SIG-M5 (cell line): ENCODE measurements around the gene CRIM1.
"Not testable (repeated sequence)": the region's sequence is repeated elsewhere in the genome, so short reads cannot be mapped to it uniquely, and the experiment has no call there.

Experiments
- DNase-seq: peaks from one replicate; lab custom pipeline; 2025; lab: John Stamatoyannopoulos, UW

Gene CRIM1

GRCh38 chr2:36351736-36352349, 3.7 kb upstream of the CRIM1 start:
- DNase-seq: no peak

DNA sequence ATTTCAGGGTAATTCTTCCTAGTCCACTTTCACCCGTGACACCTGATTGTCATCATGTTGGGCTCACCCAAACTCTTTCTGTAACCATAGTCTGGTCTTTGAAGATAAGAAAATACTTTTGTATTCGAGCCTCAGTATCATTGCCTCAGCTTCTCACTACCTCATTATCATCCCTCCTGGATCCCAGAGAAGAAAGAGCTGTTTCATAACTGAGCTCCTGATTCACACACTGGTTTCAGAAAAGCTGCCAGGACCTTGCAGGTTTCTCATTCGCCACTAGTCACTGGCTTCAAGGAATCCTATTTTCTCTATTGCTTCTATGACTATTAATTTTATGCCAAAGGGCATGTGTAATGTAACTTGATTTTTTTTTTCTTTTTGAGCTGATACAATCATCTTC, 2.9 kb upstream of the CRIM1 start:
- DNase-seq: no peak

GRCh38 chr2:36354811-36355150, 797 bp upstream of the CRIM1 start:
- DNase-seq: no peak

DNA sequence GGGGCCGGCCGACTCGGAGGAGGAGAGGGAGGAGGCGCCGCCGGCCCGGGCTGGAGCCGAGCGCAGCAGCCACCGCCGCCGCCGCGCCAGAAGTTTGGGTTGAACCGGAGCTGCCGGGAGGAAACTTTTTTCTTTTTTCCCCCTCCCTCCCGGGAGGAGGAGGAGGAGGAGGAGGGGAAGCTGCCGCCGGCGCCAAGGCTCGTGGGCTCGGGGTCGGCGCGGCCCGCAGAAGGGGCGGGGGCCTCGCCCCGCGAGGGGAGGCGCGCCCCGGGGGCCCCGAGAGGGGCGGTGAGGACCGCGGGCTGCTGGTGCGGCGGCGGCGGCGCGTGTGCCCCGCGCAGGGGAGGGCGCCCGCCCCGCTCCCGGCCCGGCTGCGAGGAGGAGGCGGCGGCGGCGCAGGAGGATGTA, 316 bp downstream of the CRIM1 start:
- no peak for DNase-seq

DNA sequence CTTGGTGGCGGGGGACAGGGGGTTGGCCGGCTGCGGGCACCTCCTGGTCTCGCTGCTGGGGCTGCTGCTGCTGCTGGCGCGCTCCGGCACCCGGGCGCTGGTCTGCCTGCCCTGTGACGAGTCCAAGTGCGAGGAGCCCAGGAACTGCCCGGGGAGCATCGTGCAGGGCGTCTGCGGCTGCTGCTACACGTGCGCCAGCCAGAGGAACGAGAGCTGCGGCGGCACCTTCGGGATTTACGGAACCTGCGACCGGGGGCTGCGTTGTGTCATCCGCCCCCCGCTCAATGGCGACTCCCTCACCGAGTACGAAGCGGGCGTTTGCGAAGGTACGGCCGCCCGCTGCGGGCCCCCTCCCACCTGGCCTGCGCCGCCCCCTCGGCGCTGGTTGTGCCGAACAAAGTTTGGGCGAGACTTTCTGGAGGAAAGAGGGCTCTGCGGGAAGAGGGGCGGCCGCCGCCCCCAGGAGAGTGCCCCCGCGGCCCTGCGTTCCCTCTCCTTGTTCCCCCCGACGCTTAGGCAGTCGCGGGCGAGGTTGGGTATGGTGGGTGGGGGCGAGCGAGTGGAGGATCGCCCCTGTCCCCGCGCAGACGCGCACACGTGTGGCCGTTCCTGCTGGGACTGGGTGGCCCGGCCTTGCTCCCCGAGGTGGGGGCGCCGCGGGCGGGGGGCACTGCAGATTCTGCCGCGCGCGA, 866 bp downstream of the CRIM1 start:
- no peak for DNase-seq

DNA sequence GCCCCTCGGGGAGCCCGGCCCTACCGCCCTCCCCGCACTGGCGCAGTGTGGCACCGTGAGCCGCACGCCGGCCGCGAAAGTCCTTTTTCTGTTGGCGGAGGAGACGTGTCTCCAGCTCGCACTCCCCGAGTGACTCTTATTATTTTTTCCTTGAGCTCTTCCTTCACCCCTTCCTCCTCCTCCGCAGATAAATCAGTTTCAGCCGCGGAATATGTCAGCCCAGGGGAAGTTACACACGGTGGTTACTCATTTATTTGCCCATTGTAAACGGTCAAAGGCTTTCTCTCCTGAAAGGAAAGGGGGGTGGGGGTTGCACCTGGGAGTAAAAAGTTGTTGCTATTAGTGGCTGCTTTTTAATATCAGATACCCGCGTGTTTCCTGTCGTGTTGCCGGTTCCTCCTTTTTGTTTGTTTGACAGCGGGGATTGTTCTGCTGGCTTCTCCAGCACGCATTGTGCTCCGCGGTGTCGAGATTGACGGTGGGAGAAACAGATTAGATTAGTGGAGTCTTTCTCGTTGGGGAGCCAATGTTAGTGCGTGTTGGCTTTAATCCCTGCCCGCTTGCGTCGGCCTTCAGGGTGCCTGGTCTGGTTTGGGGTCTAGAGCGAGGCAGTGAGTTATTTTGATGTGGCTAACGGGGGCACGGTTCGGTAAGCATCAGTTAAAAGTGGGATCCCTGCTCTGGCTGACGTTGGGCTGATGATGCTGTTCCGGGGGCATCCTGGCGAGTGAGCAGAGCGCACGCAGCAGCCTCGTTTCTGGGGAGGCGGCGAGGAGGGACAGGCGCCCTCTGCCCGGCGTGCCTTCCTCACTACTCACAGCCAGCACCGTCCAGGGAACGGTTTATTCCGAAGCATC, 1.6 kb downstream of the CRIM1 start:
- no peak for DNase-seq

DNA sequence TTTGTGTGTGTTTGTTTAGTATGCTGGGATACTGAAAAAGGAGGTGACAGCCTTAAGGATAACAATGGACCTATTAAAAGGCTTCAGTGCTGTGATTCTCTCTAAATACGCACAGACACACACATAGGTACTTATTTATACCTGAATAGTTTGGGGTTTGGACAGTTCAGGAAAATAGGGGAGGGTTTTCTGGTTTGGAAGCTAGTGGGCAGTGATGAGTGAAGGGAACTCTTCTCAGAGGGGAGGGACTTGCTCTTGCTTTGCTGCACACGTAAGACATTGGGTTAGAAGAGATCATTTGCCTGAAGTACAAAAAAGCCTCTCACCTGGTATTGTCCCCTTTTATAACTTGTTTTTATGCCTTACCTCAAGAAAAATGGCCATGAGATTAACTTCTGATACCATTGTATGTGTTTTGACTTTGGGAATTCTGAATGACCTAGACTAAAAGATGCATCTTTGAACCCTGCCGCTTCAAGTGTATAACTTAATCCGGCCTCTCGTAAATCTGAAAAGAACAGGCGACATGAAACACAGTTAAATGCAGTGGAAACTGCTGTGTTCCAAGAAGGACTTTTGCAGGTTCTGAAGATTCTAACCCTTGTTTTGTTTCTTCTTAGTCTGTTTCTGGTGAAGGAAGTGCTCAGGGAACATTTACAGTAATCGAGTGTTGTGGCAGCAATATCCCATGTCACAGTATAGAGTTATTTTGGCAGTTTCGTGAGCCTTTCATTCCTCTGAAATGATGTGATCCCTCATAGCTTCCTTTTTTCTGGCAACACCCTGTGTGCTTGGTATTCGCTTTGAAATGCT, 2.5 kb downstream of the CRIM1 start:
- DNase-seq: no peak

DNA sequence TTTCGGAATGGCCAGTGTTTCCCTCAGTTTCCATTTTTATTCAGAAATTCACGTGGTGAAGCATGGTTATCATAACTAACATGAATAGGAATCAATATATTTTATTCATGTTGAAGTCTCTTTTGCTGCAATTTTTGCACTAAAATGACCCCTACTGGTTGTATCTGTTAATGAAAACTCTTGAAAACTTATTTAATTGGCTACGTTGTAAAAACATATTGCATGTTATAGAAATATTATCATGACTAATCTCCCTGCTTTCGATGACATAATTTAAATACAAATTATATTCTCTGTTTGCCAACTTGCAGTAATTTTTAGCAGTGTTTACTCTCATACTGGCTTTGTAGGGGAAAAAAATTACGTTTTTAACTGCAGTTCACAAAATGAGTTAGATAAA, 3.5 kb downstream of the CRIM1 start:
- DNase-seq: no peak

DNA sequence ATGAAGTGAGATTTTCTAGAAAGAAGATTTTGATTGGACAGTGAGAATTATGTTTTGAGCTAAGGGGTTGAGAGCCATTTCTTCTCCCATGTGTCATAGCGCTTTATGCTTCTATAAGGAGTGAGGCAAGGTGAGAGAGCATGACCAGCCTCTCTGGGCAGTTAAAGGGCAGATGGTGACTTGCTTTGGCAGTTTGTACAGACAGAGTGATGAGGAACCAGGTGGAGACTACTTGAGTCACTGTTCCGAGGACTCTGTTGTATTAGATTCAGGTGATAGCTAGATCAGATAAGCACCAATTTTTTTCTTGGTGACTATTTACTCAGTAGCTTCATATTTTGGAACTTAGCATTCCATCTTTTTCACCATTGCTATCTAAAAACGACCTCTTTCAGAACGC, 4.5 kb downstream of the CRIM1 start:
- DNase-seq: no peak

DNA sequence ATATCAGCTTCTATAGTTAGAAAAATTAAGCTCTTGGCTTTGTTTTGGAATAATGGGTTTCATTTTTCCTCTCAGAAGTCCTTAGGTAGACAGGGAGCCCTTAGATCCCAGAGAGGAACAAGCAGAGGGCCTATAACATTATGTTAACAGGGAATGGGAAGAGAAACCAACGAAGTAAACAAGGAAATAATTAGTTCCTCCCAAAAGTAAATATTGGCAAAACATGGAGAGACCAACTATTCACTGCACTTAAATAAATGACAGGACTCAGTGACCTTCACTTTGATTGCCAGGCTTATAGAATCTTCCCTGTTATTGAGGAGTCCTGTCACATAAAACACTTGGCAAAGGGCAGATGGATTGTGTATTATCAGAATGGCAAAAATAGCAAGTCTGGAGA, 5.3 kb downstream of the CRIM1 start:
- DNase-seq: no peak

DNA sequence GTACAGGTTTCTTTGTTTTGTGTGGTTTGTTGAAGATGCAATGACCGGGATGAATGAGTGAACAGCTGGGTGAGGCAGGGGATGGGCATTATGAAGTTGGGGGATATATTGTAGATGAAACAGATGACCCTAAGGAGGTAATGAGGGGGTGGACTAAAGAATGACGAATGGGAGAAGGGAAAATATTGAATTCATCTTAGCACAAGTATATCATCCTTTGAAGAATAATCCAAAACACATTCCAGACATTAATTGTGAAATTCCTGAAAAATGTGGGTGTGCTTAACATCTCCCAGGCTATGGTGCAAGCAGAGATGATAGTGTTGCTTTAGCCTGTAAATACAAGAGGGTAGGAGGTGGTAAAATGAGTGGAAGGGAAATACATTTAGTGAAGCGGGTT, 5.8 kb downstream of the CRIM1 start:
- DNase-seq: no peak

DNA sequence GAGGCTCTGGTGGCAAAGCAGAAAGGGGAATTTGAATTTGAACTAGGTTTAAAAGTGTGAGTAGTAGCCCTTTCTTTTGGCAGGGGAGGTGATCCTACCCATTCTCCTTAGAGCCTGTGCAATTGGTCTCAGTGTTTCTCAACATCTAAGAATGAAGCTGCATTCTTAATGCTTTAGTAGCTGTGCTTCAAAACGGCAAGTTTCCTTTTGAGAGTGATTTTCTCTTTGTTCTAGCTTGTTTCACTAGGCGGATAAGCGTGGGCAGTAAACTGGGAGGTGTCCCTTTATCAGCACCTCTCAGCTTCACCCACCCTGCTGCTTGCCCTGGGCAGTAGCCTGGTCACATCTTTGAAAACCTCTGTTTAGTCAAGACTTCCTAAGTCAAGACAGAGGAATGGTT, 6.7 kb downstream of the CRIM1 start:
- DNase-seq: no peak

- not testable (repeated sequence) for DNase-seq
Observed at GRCh38 chr2:36363085-36363484, 7.5 kb downstream of the CRIM1 start.

DNA sequence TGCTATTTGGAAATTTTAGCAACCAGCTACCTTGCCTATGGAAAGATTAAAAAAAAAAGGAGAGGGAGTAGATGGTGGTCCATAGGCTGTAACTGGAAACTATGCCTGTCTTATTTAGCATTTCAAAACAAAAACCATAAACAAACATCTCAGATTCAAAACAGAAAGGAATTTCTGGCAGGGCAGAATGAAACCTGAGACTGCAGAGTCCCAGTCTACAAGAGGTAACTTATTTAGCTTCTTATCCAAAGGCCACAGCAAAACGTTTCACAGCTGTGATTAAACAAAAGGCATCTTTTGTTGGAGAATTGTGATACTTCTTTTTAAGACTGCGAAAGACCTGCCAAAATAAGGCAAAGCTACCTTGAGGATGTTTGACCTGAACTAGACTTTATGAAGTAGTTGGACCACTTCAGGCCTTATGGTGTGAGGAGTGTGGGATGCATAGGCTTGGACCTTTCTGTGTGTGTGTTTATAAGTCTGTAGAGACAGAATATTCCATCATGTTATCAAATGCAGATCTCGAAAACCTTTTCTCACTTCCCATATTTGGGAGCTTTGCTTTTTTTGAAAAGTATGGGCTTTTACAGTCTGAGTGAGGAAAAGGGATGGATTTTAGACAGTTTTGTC, 11.0 kb downstream of the CRIM1 start:
- DNase-seq: no peak

GRCh38 chr2:36367486-36367885, 11.9 kb downstream of the CRIM1 start:
- DNase-seq: no peak

DNA sequence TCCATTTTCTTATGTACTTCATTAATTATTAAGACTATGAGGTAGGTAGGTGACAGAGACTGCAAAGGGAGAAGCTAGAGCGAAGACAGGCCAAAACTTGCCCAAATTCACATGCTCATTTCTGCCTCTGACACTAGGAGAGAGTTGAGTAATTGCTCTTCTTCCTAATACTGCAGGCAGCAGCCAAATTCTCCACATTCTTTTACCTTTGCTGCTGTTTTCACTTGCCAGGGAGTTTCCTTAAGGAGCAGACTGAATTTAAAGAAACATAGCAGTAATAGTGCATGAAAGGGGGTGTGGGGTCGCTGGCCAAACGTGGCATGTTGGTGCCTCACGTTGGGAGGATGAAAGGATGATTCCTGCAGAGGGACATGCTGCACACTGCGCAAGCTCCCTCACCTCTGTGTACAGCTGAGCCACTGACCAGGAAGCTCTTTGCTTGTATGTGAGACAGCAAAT, 12.3 kb downstream of the CRIM1 start:
- DNase-seq: no peak

- DNase-seq: no peak
Observed at GRCh38 chr2:36368438-36368837, 12.9 kb downstream of the CRIM1 start.

- DNase-seq: no peak
Observed at GRCh38 chr2:36369163-36369562, 13.6 kb downstream of the CRIM1 start.

DNA sequence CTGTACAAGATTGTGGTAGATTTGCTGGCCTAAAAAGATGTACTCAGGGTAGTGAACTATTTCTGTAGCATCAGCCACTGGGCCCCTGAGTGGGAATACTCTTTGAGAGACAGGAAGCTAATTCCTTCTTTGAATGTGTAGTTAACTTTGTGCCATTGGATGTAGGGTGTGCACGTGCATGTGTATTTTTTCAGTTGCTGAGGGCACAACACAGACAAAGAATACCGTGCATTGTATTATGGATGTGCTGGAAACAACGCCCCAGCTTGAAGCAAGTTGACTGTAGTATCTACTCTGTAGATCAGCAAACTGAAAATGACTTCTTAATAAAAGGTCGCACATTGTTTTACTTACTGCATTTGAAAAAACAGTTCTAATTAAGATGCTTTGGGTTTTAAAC, 14.1 kb downstream of the CRIM1 start:
- no peak for DNase-seq

DNA sequence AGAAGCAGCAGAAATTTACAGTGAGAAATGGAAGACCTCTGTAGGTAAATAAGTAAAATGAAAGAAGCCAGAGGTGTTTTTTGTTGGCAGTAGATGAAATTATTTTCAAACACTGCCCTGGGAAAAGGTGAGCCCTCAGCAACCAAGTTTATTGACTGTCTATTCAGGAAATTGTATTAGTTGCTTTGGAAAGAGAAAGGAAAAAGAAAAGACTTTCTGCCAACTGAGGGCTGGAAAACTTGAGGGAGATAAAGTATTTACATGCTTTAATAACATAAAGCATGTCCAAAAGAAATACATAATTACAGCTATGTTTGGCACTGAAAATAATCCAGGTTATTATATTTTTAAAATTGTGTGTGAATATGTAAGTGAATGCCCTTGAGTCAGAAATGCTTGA, 14.7 kb downstream of the CRIM1 start:
- DNase-seq: no peak

GRCh38 chr2:36371070-36371874, 15.7 kb downstream of the CRIM1 start:
- no peak for DNase-seq
